Osteoblast (primary cell): Measurements from ENCODE around the gene DLX4. TPM values are rescaled to one million over a fixed set of nuclear protein-coding genes. Genes with fewer than 3 reads are reported as not detected.

Experiments used
- DNase-seq: peaks from one replicate; pipeline ENCODE4 v3.0.0; 2011; ENCODE audit warnings: low spot score, mixed read lengths; ENCODE audit not compliant: insufficient read length; ENCODE audit errors: missing footprints
- H2AFZ ChIP-seq: 2 replicates; pipeline ENCODE4 v1.6.0; 2011; ENCODE audit warnings: mild to moderate bottlenecking, low read length
- H3K27ac ChIP-seq: 2 replicates; pipeline ENCODE4 v1.5.1; 2011; ENCODE audit warnings: mild to moderate bottlenecking, low read depth, low read length, moderate library complexity
- H3K27me3 ChIP-seq: 2 replicates; pipeline ENCODE4 v1.6.0; 2012; ENCODE audit warnings: mild to moderate bottlenecking, control low read depth, inconsistent platforms, low read length, moderate library complexity; ENCODE audit not compliant: insufficient read depth
- H3K36me3 ChIP-seq: 2 replicates; pipeline ENCODE4 v1.5.1; 2011; ENCODE audit warnings: mild to moderate bottlenecking, low read length, control low read depth, moderate library complexity; ENCODE audit not compliant: insufficient read depth
- H3K4me1 ChIP-seq: 2 replicates; pipeline ENCODE4 v1.5.1; 2011; ENCODE audit warnings: mild to moderate bottlenecking, low read length, control low read depth, moderate library complexity; ENCODE audit not compliant: insufficient read depth
- H3K4me2 ChIP-seq: 2 replicates; pipeline ENCODE4 v1.6.0; 2011; ENCODE audit warnings: mild to moderate bottlenecking, low read length; ENCODE audit not compliant: insufficient read depth
- H3K4me3 ChIP-seq: fragments of 200-600 bp; sonication (generic); 3 replicates; pipeline ENCODE4 v1.5.1; 2012; ENCODE audit warnings: mild to moderate bottlenecking, low read length, inconsistent platforms; ENCODE audit not compliant: insufficient read depth
- H3K79me2 ChIP-seq: 2 replicates; pipeline ENCODE4 v1.6.0; 2012; ENCODE audit warnings: mild to moderate bottlenecking, low read length, control low read depth, inconsistent platforms; ENCODE audit not compliant: insufficient read depth
- H3K9me3 ChIP-seq: 2 replicates; pipeline ENCODE4 v1.5.1; 2011; ENCODE audit warnings: low read depth, low read length, control low read depth
- H4K20me1 ChIP-seq: 2 replicates; pipeline ENCODE4 v1.6.0; 2012; ENCODE audit warnings: mild to moderate bottlenecking, low read length, control low read depth; ENCODE audit not compliant: insufficient read depth
- CTCF ChIP-seq: IDR thresholded peaks from 2 replicates; pipeline ENCODE4 v1.5.1; 2011; ENCODE audit warnings: mild to moderate bottlenecking, low read depth, low read length, moderate library complexity; ENCODE audit errors: extremely low read depth
- small RNA-seq: library from RNA; depleted of rRNA; stranded (forward); fragments of <200 nt; gene quantifications from one replicate; pipeline ENCODE3, GENCODE V24; 2012
- total RNA-seq: library from RNA; depleted of rRNA; stranded (reverse); fragments of >200 nt; gene quantifications from 2 replicates; pipeline ENCODE4 v1.2.3, GENCODE V29; 2012

Gene DLX4
- total RNA-seq, 1 donor: under 0.01 TPM

- H3K4me1 ChIP-seq: peaks cover 5% of the 10 kb centered on the region
- peaks cover 5% of the 10 kb centered on the region for H3K79me2 ChIP-seq
- no peak for DNase-seq
- no peaks in the 10 kb centered on the region for H3K36me3 ChIP-seq
- no peak overlapping the region for H2AFZ ChIP-seq
- H3K27me3 ChIP-seq: peaks cover 4% of the 10 kb centered on the region
- no peak overlapping the region for H3K27ac ChIP-seq
- no peak for TF ChIP-seq CTCF
- no peaks in the 10 kb centered on the region for H4K20me1 ChIP-seq
- H3K9me3 ChIP-seq: no peaks in the 10 kb centered on the region
- no peak overlapping the region for H3K4me2 ChIP-seq
- no peak overlapping the region for H3K4me3 ChIP-seq
These were observed 52.8 kb downstream of the DLX4 start for GRCh38 chr17:50021681-50022370.

GRCh38 chr17:50022463-50023130 lies 53.6 kb downstream of the DLX4 start:
- Histone ChIP-seq H3K4me1 (peaks cover 11% of the 10 kb centered on the region), H3K4me2 (no peak overlapping the region), H3K27ac (no peak overlapping the region), H3K4me3 (no peak overlapping the region), H3K79me2 (peaks cover 5% of the 10 kb centered on the region), H4K20me1 (no peaks in the 10 kb centered on the region), H3K27me3 (peaks cover 4% of the 10 kb centered on the region), H3K9me3 (no peaks in the 10 kb centered on the region), H3K36me3 (no peaks in the 10 kb centered on the region), H2AFZ (no peak overlapping the region)
- TF ChIP-seq CTCF: no peak
- DNase-seq: no peak

GRCh38 chr17:50023520-50023919 lies 54.5 kb downstream of the DLX4 start:
- DNase-seq: no peak
- H3K79me2 ChIP-seq: peaks cover 5% of the 10 kb centered on the region
- H3K27me3 ChIP-seq: peaks cover 4% of the 10 kb centered on the region
- no peaks in the 10 kb centered on the region for H3K36me3 ChIP-seq
- no peak overlapping the region for H3K27ac ChIP-seq
- no peak overlapping the region for H2AFZ ChIP-seq
- TF ChIP-seq CTCF: no peak
- no peaks in the 10 kb centered on the region for H3K9me3 ChIP-seq
- H4K20me1 ChIP-seq: no peaks in the 10 kb centered on the region
- no peak overlapping the region for H3K4me3 ChIP-seq
- H3K4me2 ChIP-seq: no peak overlapping the region
- peaks cover 20% of the 10 kb centered on the region for H3K4me1 ChIP-seq

Small RNA genes within 50 kb of the gene (small RNA-seq; reads per million reads assigned to genes)
- gene RNU6-1313P: not detected

Other genes with a start within 250 kb of the DLX4 start
- 5.3 and 8.7 TPM in 2 replicates for gene FAM117A, start 205.1 kb upstream of the DLX4 start, total RNA-seq
- gene KAT7, start 180.5 kb upstream of the DLX4 start, total RNA-seq: 50.7 and 51.4 TPM in 2 replicates
- not detected in 2 replicates for gene TAC4, start 121.1 kb upstream of the DLX4 start, total RNA-seq
- gene DLX3, start 26.0 kb downstream of the DLX4 start, total RNA-seq: 0.59 and 1.1 TPM in 2 replicates
- 73.4 and 81.4 TPM in 2 replicates for gene ITGA3, start 86.9 kb downstream of the DLX4 start, total RNA-seq
- gene PDK2, start 126.2 kb downstream of the DLX4 start, total RNA-seq: 43.4 and 54.8 TPM in 2 replicates
- gene SAMD14, start 161.0 kb downstream of the DLX4 start, total RNA-seq: 2.5 and 2.7 TPM in 2 replicates
- 44.2 and 48.9 TPM in 2 replicates for gene PPP1R9B, start 181.5 kb downstream of the DLX4 start, total RNA-seq
- 0.29 TPM in 1 of 2 replicates, not detected in the other for gene SGCA, start 196.8 kb downstream of the DLX4 start, total RNA-seq
- 6,718 and 8,987 TPM in 2 replicates for gene COL1A1, start 232.4 kb downstream of the DLX4 start, total RNA-seq